ENCODE data around the gene SMIM17. TPM values are rescaled to one million over a fixed set of nuclear protein-coding genes. Genes with fewer than 3 reads are reported as not detected.

Gene SMIM17
- total RNA-seq, 3 donors from 2014 or later (not counting 1 experiment from before 2014, with no cell fraction given) = 0.24 TPM; not detected in 2

DNA sequence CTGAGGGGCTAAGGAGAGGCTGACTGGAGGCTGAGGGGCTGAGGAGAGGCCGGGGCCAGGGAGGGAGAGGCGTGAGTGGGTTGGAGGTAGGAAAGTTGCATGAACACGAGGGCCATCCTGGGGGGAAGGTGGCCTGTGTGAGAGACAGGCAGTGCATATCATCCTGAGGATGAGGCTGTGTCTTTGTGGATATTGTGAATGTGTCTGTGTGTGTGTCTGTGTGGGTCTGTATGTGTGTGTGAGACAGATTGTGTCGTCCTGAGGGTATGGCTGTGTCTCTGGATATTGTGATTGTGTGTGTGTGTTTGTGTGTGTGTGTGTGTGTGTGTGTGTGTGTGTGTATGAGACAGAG lies 47.4 kb upstream of the SMIM17 start:
- Mint-ChIP-seq H3K27me3 (ENCODE audit: low read depth in 2 of 2) (peaks cover 4 to 22% of the 10 kb centered on the region in 2 donors), H3K4me1 (peaks cover 19 to 32% of the 10 kb centered on the region in 2 donors), H3K4me3 (peak overlapping the region; percentile 85), H3K9me3 (peaks cover 3 to 4% of the 10 kb centered on the region in 2 donors), H3K27ac (peak overlapping the region; percentile 67 to 82), H3K36me3 (peaks cover 4% of the 10 kb centered on the region)
- Histone ChIP-seq H3K27ac (ENCODE audit: low read length) (no peak overlapping the region), H3K4me1 (ENCODE audit: control insufficient read depth, insufficient read depth, low read length) (peaks cover 17% of the 10 kb centered on the region), H3K4me3 (ENCODE audit: low read length) (peak overlapping the region; percentile 54), H3K36me3 (ENCODE audit: control insufficient read depth, insufficient read depth, low read length) (no peaks in the 10 kb centered on the region), H3K9me3 (ENCODE audit: control insufficient read depth, insufficient read depth, low read length) (peaks cover under 1% of the 10 kb centered on the region), H3K27me3 (ENCODE audit: control insufficient read depth, insufficient read depth, low read length) (peaks cover 4% of the 10 kb centered on the region)
- intact Hi-C loops (cut with micrococcal nuclease) = loop anchor here (1.0 kb wide), 1 partner anchor 28 kb away; the partner anchor contains the start of gene ZNF470
- ATAC-seq = peak; percentile 5 to 31 (median 29)
- TF ChIP-seq, protein P1, sequence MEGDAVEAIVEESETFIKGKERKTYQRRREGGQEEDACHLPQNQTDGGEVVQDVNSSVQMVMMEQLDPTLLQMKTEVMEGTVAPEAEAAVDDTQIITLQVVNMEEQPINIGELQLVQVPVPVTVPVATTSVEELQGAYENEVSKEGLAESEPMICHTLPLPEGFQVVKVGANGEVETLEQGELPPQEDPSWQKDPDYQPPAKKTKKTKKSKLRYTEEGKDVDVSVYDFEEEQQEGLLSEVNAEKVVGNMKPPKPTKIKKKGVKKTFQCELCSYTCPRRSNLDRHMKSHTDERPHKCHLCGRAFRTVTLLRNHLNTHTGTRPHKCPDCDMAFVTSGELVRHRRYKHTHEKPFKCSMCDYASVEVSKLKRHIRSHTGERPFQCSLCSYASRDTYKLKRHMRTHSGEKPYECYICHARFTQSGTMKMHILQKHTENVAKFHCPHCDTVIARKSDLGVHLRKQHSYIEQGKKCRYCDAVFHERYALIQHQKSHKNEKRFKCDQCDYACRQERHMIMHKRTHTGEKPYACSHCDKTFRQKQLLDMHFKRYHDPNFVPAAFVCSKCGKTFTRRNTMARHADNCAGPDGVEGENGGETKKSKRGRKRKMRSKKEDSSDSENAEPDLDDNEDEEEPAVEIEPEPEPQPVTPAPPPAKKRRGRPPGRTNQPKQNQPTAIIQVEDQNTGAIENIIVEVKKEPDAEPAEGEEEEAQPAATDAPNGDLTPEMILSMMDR (IDR thresholded peaks at IDR 0.05) = no peak
- no peak for DNase-seq
- 5% methylated on average over 4 of the region's 4 CpGs for WGBS (ENCODE audit: insufficient coverage)

DNA sequence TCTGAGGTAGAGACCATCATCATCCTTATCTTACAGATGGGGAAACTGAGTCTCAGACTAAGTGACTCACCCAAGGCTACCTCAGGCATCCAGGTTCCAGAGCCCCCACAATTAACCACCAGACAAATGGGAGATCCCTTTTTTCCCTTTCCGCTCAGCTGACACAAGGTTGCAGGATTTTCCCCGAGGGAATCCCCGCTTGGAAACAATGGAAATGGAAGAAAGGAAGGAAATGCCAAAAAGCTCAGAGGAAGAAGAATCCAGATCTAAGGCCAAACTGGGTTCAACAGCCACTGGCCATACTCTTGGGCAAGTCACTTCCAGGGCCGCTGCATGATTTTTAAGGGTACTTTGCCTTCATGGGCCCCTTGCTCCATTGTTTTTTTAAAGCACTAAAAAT lies 46.3 kb upstream of the SMIM17 start:
- Mint-ChIP-seq H3K27me3 (ENCODE audit: low read depth in 2 of 2) (peaks cover 0 to 13% of the 10 kb centered on the region in 2 donors), H3K4me1 (peaks cover 19 to 44% of the 10 kb centered on the region in 2 donors), H3K36me3 (no peaks in the 10 kb centered on the region), H3K27ac (no peak overlapping the region), H3K9me3 (peaks cover 0 to 2% of the 10 kb centered on the region in 2 donors), H3K4me3 (peak overlapping the region; percentile 85)
- Histone ChIP-seq H3K27me3 (ENCODE audit: control insufficient read depth, insufficient read depth, low read length) (peaks cover 2% of the 10 kb centered on the region), H3K4me1 (ENCODE audit: control insufficient read depth, insufficient read depth, low read length) (peaks cover 17% of the 10 kb centered on the region), H3K36me3 (ENCODE audit: control insufficient read depth, insufficient read depth, low read length) (peaks cover 8% of the 10 kb centered on the region), H3K4me3 (ENCODE audit: low read length) (no peak overlapping the region), H3K9me3 (ENCODE audit: control insufficient read depth, insufficient read depth, low read length) (peaks cover 12% of the 10 kb centered on the region), H3K27ac (ENCODE audit: low read length) (no peak overlapping the region)
- no peak for ATAC-seq
- 75% methylated on average over 4 of the region's 4 CpGs for WGBS (ENCODE audit: insufficient coverage)
- TF ChIP-seq, protein P1 (IDR thresholded peaks at IDR 0.05) = no peak
- DNase-seq = no peak
- intact Hi-C loops (cut with micrococcal nuclease) = no loop called here

DNA sequence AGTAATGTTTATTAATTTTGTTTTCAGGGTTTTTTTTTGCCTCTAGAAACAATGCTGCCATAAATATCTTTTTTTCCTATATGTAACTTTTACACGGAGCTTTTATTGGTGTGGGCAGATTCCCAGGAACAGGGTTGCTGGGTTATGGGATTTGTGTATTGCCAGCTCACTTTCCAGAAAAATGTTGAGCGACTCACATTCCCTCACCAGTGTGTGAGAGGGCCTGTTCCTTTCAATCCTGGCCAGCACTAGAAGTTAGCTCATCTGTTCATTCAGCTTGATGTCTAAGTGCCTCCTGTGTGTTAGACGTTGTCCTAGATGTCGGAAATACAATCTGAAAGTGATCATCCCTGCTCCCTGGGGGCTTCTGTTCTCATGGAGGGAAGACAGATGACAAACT lies 45.3 kb upstream of the SMIM17 start:
- no peak overlapping the region for H3K4me3 ChIP-seq (ENCODE audit: low read length)
- no peaks in the 10 kb centered on the region for H3K27me3 ChIP-seq (ENCODE audit: control insufficient read depth, insufficient read depth, low read length)
- H3K36me3 ChIP-seq (ENCODE audit: control insufficient read depth, insufficient read depth, low read length) = peaks cover 11% of the 10 kb centered on the region
- 98% methylated on average over 4 of the region's 4 CpGs for WGBS (ENCODE audit: insufficient coverage)
- Mint-ChIP-seq H3K4me3 (peak overlapping the region; percentile 28), H3K36me3 (peaks cover 10% of the 10 kb centered on the region), H3K27me3 (ENCODE audit: low read depth in 2 of 2) (peaks cover 0 to 3% of the 10 kb centered on the region in 2 donors), H3K4me1 (peaks cover 19 to 44% of the 10 kb centered on the region in 2 donors), H3K9me3 (peaks cover under 1% of the 10 kb centered on the region in 2 donors), H3K27ac (peak overlapping the region in 1 of 2 donors; percentile 18)
- peaks cover 13% of the 10 kb centered on the region for H3K9me3 ChIP-seq (ENCODE audit: control insufficient read depth, insufficient read depth, low read length)
- no peak for DNase-seq
- TF ChIP-seq, protein P1 (IDR thresholded peaks at IDR 0.05) = no peak
- ATAC-seq = no peak
- intact Hi-C loops (cut with micrococcal nuclease) = no loop called here
- H3K4me1 ChIP-seq (ENCODE audit: control insufficient read depth, insufficient read depth, low read length) = peaks cover 17% of the 10 kb centered on the region
- H3K27ac ChIP-seq (ENCODE audit: low read length) = no peak overlapping the region

DNA sequence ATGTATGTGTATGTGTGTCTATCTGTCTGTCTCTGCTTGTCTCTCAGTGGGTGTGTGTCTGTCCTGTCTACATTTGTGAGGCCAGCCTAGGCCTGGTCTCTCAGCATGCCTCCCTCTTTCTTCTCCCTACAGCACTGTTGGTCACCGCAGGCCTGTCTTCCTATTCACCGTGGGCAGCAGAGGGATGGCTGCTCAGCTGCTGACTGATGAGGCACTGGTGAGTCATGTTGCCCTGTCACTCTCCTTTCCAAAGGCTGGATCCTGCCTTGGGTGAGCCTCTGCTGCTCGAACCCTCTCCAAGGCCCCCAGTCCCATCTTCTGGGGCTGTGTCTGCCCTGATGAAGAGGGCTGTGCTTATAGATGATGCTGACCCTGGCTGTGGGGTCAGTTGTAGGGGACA lies 41.6 kb upstream of the SMIM17 start:
- Mint-ChIP-seq H3K27ac (no peak overlapping the region), H3K4me3 (no peak overlapping the region), H3K27me3 (ENCODE audit: low read depth in 2 of 2) (no peaks in the 10 kb centered on the region), H3K9me3 (peaks cover 5% of the 10 kb centered on the region in 2 donors), H3K36me3 (peaks cover 29% of the 10 kb centered on the region), H3K4me1 (peaks cover 15 to 28% of the 10 kb centered on the region in 2 donors)
- H3K9me3 ChIP-seq (ENCODE audit: control insufficient read depth, insufficient read depth, low read length) = peaks cover 40% of the 10 kb centered on the region
- ATAC-seq (no peak), DNase-seq (no peak)
- no peak overlapping the region for H3K27ac ChIP-seq (ENCODE audit: low read length)
- peaks cover 17% of the 10 kb centered on the region for H3K36me3 ChIP-seq (ENCODE audit: control insufficient read depth, insufficient read depth, low read length)
- H3K27me3 ChIP-seq (ENCODE audit: control insufficient read depth, insufficient read depth, low read length) = no peaks in the 10 kb centered on the region
- TF ChIP-seq, protein P1 (IDR thresholded peaks at IDR 0.05) = no peak
- WGBS (ENCODE audit: insufficient coverage) = 90% methylated on average over 3 of the region's 3 CpGs
- no peak overlapping the region for H3K4me3 ChIP-seq (ENCODE audit: low read length)
- H3K4me1 ChIP-seq (ENCODE audit: control insufficient read depth, insufficient read depth, low read length) = peaks cover under 1% of the 10 kb centered on the region
- intact Hi-C loops (cut with micrococcal nuclease) = no loop called here

Measured in natural killer cell (primary cell).